GM10266 (cell line): ENCODE measurements around the gene EVA1A.

ENCODE experiments used
- DNase-seq: peaks from one replicate; pipeline ENCODE4 v3.0.0; 2012; ENCODE audit errors: extremely low spot score
- CTCF ChIP-seq: IDR thresholded peaks from 2 replicates; pipeline ENCODE4 v1.5.1; 2012; ENCODE audit warnings: mild to moderate bottlenecking, low read depth; ENCODE audit not compliant: control insufficient read depth, insufficient read depth; ENCODE audit errors: missing control alignments

EVA1A gene

GRCh38 chr2:75462721-75463120, 98.0 kb downstream of the EVA1A start:
- TF ChIP-seq CTCF, result no peak
- DNase-seq, result no peak

DNA sequence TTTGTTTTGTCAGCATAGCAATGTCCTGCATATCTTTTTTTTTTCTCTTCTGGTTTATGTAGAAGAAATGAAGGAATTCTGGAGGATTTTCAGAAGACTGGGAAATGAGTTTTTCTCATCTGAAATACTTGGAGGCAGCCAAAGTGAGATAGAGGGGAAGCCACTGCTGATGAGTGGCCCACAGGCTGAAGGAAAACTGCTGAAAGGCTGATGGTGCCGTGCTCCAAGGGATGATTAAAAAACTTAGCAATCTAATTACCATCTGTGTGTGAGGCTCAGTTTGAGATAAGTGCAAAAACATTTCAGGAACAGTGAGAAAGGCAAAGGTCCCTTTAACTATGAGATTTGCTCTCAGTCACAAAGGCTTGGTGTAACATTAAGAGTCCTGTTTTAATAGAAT, 98.5 kb downstream of the EVA1A start:
- TF ChIP-seq CTCF, result no peak

DNA sequence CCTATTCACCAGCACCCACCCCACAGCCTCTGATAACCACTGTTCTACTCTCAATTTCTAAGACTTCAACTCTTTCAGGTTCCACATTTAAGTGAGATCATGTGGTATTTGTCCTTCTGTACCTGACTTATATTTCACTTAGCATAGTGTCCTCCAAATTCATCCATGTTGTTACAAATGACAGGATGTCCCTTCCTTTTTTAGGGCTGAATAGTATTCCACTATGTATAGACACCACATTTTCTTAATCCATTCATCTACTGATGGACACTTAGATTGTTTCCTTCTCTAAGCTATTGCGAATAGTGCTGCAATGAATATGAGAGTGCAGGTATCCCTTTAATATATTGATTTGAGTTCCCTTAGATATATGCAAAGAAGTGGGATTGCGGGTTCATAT, 100.1 kb downstream of the EVA1A start:
- no peak for DNase-seq
- no peak for TF ChIP-seq CTCF

More for the DNA sequence above, 98.5 kb downstream of the EVA1A start:
- no peak for DNase-seq

DNA sequence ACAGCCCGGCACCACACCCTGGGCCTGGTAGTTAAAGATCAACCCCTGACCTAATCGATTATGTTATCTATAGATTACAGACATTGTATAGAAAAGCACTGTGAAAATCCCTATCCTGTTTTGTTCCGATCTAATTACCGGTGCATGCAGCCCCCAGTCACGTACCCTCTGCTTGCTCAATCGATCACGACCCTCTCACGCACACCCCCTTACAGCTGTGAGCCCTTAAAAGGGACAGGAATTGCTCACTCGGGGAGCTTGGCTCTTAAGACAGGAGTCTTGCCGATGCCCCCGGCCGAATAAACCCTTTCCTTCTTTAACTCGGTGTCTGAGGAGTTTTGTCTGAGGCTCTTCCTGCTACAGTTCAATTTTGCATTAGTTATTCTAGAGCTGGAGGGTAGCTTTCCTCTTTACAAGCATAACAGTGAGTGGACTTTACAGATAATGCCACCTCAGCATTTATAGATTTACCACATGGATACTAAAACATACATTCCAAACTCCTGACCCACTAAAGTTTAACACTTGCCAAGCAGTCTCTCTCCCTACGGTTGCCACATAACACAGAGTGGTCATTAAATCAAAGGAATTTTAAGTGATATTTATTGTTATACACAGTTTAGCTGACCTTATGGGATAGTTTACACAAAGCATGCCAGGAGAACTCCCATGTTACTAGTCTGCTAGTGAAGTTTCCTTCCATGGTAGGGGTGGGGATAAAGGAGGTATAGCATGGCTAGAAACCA, 101.0 kb downstream of the EVA1A start:
- no peak for TF ChIP-seq CTCF
- no peak for DNase-seq

DNA sequence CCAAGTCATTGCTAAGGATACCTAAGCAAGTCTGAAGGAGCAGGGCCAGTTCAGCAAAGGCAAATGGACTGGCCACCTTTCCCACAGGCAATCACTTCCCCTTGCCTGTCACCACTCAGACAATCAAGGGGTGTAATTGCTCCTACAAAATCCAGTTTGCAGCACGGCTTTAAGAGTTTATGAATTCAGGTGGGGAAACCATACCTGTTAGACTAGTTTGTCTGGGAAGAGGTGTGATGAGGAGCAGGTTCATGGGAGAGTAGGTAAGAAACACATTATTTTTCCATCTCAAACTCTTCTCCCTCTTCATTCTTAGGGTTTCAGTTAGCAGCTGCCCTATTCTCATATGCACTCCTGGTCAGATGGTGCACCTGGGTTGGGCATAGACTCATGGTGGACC, 102.5 kb downstream of the EVA1A start:
- DNase-seq, result no peak
- no peak for TF ChIP-seq CTCF

GRCh38 chr2:75456825-75457224, 103.9 kb downstream of the EVA1A start:
- no peak for DNase-seq
- no peak for TF ChIP-seq CTCF

DNA sequence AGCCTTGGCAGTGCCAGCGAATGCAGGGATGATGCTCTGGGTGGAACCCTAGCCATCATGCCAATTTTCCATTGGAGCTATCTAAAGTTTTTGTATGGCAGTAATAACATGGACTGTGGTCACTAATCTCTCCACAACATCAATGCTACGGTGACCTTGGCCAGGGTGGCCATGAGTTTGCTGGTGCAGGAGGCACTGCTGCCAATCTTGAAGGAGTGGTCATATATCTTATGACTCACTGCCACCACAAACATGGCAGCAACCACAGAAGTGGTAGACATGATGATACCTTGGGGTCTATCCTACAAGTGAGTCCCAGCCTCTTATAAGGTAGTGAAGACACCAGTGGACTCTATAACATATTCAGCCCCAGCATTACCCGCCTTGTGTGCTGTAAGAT, 104.6 kb downstream of the EVA1A start:
- TF ChIP-seq CTCF, result no peak
- no peak for DNase-seq
